OCI-LY1 (cell line): ENCODE results near the gene CHRNA9.

Source experiments
- H2AFZ ChIP-seq: fragments of 200-600 bp; sonication (generic), shearing (Covaris generic); 2 replicates; pipeline ENCODE4 v1.6.0; 2014; ENCODE audit warnings: antibody characterized with exemption, mild to moderate bottlenecking, low read length
- H3F3A ChIP-seq: fragments of 200-600 bp; sonication (generic), shearing (Covaris generic); 2 replicates; pipeline ENCODE4 v1.6.0; 2014; ENCODE audit warnings: mild to moderate bottlenecking, antibody characterized with exemption, low read length, moderate library complexity; ENCODE audit not compliant: insufficient read depth
- H3K27ac ChIP-seq: fragments of 200-600 bp; sonication (generic); 2 replicates; pipeline ENCODE4 v1.5.1; 2014; ENCODE audit warnings: low read length, mixed run types, mild to moderate bottlenecking, low read depth; ENCODE audit not compliant: poor library complexity, severe bottlenecking
- H3K27me3 ChIP-seq: fragments of 200-600 bp; sonication (generic); 2 replicates; pipeline ENCODE4 v1.6.0; 2014; ENCODE audit warnings: antibody characterized with exemption, mild to moderate bottlenecking, low read length, moderate library complexity; ENCODE audit not compliant: insufficient read depth
- H3K36me3 ChIP-seq: fragments of 200-600 bp; sonication (generic); 2 replicates; pipeline ENCODE4 v1.6.1; 2014; ENCODE audit warnings: mild to moderate bottlenecking, antibody characterized with exemption, low read length, moderate library complexity, mixed read lengths; ENCODE audit not compliant: insufficient read depth
- H3K4me1 ChIP-seq: fragments of 200-600 bp; sonication (generic); 2 replicates; pipeline ENCODE4 v1.5.1; 2014; ENCODE audit warnings: mild to moderate bottlenecking, low read length, moderate library complexity; ENCODE audit not compliant: insufficient read depth, severe bottlenecking
- H3K4me2 ChIP-seq: fragments of 200-600 bp; sonication (generic), shearing (Covaris generic); 2 replicates; pipeline ENCODE4 v1.6.1; 2014; ENCODE audit warnings: low read length
- H3K4me3 ChIP-seq: fragments of 200-600 bp; sonication (generic); 2 replicates; pipeline ENCODE4 v1.5.1; 2014; ENCODE audit warnings: low read length, low read depth, mild to moderate bottlenecking, mixed read lengths; ENCODE audit not compliant: poor library complexity, severe bottlenecking
- H3K79me2 ChIP-seq: fragments of 200-600 bp; shearing (Covaris generic); 2 replicates; pipeline ENCODE4 v1.6.1; 2016; ENCODE audit warnings: mixed run types, low read length, mixed read lengths; ENCODE audit not compliant: insufficient read depth
- H3K9ac ChIP-seq: fragments of 200-600 bp; sonication (generic), shearing (Covaris generic); 2 replicates; pipeline ENCODE4 v1.6.1; 2014; ENCODE audit warnings: mild to moderate bottlenecking, low read length, mixed read lengths
- H3K9me2 ChIP-seq: fragments of 200-600 bp; sonication (generic), shearing (Covaris generic); 2 replicates; pipeline ENCODE4 v1.6.1; 2014; ENCODE audit warnings: low read depth, mild to moderate bottlenecking, low read length, mixed read lengths
- H3K9me3 ChIP-seq: fragments of 200-600 bp; shearing (Covaris generic); 2 replicates; pipeline ENCODE4 v1.6.1; 2014; ENCODE audit warnings: low read length, mixed read lengths
- H4K20me1 ChIP-seq: fragments of 200-600 bp; sonication (generic), shearing (Covaris generic); 2 replicates; pipeline ENCODE4 v1.6.0; 2016; ENCODE audit warnings: mild to moderate bottlenecking, low read length; ENCODE audit not compliant: insufficient read depth
- EZH2 ChIP-seq: fragments of 200-600 bp; sonication (generic), shearing (Covaris generic); IDR thresholded peaks from 2 replicates; pipeline ENCODE4 v1.8.0; 2017; ENCODE audit warnings: borderline replicate concordance, mixed run types, mild to moderate bottlenecking, antibody characterized with exemption, low read length, moderate library complexity, mixed read lengths
- TF ChIP-seq, protein P1 (sequence below): fragments of 200-600 bp; sonication (generic), shearing (Covaris generic); IDR thresholded peaks from 2 replicates; pipeline ENCODE4 v1.5.1; 2017; ENCODE audit warnings: mild to moderate bottlenecking, antibody characterized with exemption, low read length, moderate library complexity, mixed read lengths

Gene CHRNA9

DNA sequence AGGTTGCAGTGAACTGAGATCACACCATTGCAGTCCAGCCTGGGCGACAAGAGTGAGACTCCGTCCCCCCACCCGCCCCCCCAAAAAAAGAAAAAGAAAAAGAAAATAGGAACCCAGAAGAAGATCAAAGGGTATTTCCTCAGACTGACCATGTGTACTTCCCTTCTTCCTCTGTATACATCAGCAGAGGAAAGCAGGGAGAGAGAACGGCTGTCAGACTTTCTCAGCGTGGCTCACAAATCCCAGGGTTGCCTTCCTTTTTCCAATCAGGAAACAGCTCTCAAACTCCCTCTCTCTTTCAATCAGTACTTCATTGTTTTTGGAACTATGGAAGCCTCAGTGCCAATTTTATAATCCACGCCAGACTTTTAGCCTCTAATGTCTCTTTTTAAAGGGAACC is 59.1 kb downstream of the CHRNA9 start:
- TF ChIP-seq, protein P1, sequence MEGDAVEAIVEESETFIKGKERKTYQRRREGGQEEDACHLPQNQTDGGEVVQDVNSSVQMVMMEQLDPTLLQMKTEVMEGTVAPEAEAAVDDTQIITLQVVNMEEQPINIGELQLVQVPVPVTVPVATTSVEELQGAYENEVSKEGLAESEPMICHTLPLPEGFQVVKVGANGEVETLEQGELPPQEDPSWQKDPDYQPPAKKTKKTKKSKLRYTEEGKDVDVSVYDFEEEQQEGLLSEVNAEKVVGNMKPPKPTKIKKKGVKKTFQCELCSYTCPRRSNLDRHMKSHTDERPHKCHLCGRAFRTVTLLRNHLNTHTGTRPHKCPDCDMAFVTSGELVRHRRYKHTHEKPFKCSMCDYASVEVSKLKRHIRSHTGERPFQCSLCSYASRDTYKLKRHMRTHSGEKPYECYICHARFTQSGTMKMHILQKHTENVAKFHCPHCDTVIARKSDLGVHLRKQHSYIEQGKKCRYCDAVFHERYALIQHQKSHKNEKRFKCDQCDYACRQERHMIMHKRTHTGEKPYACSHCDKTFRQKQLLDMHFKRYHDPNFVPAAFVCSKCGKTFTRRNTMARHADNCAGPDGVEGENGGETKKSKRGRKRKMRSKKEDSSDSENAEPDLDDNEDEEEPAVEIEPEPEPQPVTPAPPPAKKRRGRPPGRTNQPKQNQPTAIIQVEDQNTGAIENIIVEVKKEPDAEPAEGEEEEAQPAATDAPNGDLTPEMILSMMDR, result no peak
- no peak for TF ChIP-seq EZH2
- Histone ChIP-seq H3K27me3 (no peaks in the 10 kb centered on the region), H2AFZ (no peak overlapping the region), H3K79me2 (no peaks in the 10 kb centered on the region), H3K9ac (no peak overlapping the region), H3K4me3 (no peak overlapping the region), H3K9me3 (no peaks in the 10 kb centered on the region), H4K20me1 (no peaks in the 10 kb centered on the region), H3K4me1 (no peaks in the 10 kb centered on the region), H3K36me3 (no peaks in the 10 kb centered on the region), H3K27ac (no peak overlapping the region), H3F3A (no peaks in the 10 kb centered on the region), H3K4me2 (no peak overlapping the region), H3K9me2 (no peaks in the 10 kb centered on the region)

DNA sequence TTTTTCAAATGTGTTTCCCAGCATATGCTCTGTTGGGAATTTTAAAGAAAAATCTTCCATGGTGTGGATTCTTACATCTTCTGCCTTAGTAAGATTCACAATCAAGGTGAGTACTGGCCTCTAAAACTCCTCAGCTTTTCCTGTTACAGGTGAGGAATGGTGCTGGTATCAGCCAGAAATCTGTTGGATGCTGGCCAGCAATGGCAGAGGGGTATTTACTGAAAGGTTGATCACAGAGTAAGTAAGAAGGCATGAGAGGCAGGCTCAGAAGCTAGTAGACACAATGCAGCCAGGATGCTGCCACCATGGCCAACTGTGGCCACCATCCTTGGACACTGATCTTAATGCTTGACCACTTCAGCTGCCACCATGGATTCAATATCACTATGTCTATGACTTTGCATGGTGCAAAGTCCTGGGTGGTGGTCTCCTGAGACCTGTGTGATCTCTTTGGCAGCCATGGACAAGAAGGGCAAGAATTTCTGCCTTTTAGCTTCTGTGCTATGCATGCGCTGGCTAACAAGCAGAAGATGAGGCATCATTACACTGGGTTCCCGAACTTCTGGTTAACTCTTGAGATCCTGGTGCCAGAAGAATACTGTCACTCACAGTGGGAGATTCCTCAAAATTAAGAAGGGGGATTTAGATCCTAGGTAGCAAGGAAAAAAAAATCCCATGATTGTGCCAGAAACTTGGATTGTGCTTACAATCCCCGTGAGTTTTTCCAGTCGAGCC is 60.2 kb downstream of the CHRNA9 start:
- Histone ChIP-seq H3K27ac (no peak overlapping the region), H3K36me3 (no peaks in the 10 kb centered on the region), H3K9me3 (no peaks in the 10 kb centered on the region), H4K20me1 (no peaks in the 10 kb centered on the region), H3K4me2 (no peak overlapping the region), H3K79me2 (no peaks in the 10 kb centered on the region), H3K9ac (no peak overlapping the region), H3K9me2 (no peaks in the 10 kb centered on the region), H3K4me3 (no peak overlapping the region), H3F3A (no peaks in the 10 kb centered on the region), H3K27me3 (no peaks in the 10 kb centered on the region), H3K4me1 (no peaks in the 10 kb centered on the region), H2AFZ (no peak overlapping the region)
- no peak for TF ChIP-seq EZH2
- TF ChIP-seq, protein P1, result no peak

DNA sequence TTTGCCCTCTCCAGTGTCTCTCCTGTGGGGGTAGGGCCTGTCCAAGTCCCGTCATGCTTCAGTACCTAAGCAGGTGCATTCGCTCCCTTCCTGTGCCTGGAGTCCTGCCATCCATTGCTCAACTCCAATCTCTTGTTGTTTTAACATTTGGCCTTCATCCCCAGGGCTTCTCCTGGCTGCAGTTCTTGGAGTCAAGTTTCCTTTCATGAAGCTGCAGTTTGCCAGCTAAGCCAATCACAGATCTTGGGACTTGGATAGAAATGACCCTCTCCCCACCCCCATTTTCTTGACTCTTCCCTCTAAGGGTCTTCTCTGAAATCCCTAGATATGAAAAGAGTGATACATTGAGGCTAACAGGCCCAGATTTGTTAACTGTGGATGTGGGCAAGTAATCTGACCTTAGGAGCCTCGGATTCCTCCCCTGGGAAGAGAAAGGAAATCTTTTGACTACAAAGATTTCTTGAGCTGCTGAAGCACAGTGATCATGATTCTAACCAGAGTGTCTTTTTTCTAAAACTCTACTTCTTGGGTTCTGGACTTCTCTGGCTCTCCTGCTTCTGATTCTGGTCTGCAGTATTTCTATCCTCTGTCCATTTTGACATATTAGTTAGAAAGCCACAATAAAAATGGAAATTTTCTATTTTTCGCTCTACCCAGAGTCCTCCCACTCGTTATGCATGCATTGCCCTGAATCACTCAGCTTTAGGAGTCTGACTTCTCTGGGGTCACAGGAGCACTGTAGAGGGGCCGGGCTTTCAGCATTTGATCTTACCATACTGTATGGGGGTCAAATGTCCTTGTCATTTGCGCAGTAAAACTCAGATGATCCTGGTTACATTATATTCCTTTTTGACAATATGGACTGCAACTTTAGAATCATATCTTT is 61.0 kb downstream of the CHRNA9 start:
- Histone ChIP-seq H3K4me2 (no peak overlapping the region), H4K20me1 (no peaks in the 10 kb centered on the region), H3K9ac (no peak overlapping the region), H3K4me1 (no peaks in the 10 kb centered on the region), H2AFZ (no peak overlapping the region), H3K36me3 (no peaks in the 10 kb centered on the region), H3K27me3 (no peaks in the 10 kb centered on the region), H3K27ac (no peak overlapping the region), H3K79me2 (no peaks in the 10 kb centered on the region), H3K4me3 (no peak overlapping the region), H3K9me2 (no peaks in the 10 kb centered on the region), H3F3A (no peaks in the 10 kb centered on the region), H3K9me3 (no peaks in the 10 kb centered on the region)
- TF ChIP-seq, protein P1, result no peak
- no peak for TF ChIP-seq EZH2
